ENCODE results near the gene INSIG2. TPM values are rescaled to one million over a fixed set of nuclear protein-coding genes. Genes with fewer than 3 reads are reported as not detected.

INSIG2 gene
- total RNA-seq, 1 donor from 2014 or later: 32.2 TPM

DNA sequence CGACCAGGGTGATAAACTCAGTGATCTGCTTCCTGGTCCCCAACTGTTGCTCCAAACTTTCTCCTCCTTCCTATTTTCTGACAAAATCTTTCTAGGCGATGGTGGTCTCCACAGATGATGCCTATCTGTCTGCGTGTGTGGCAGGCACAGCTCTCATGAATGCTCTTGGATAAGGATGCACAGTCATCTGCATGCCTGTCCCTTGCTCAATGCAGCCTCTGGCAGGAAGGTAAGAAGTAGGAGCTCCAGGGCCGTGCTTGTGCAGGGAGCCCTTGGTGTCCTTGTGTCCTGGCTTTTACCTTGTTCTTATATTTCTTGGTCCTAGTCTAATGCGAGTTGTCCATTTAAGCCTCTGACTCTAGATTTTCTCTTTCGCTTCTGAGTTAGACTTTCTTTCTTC is 57.5 kb downstream of the INSIG2 start:
- Mint-ChIP-seq H3K27ac (no peak overlapping the region), H3K36me3 (no peaks in the 10 kb centered on the region), H3K4me1 (peaks cover 5% of the 10 kb centered on the region), H3K9me3 (peaks cover 2% of the 10 kb centered on the region), H3K27me3 (ENCODE audit: insufficient read depth, low read depth) (no peaks in the 10 kb centered on the region), H3K4me3 (no peak overlapping the region)
- TF ChIP-seq EZH2 (IDR thresholded peaks at IDR 0.05) (no peak), EZH2phosphoT487 (IDR thresholded peaks at IDR 0.05) (no peak)
- TF ChIP-seq, protein P1, sequence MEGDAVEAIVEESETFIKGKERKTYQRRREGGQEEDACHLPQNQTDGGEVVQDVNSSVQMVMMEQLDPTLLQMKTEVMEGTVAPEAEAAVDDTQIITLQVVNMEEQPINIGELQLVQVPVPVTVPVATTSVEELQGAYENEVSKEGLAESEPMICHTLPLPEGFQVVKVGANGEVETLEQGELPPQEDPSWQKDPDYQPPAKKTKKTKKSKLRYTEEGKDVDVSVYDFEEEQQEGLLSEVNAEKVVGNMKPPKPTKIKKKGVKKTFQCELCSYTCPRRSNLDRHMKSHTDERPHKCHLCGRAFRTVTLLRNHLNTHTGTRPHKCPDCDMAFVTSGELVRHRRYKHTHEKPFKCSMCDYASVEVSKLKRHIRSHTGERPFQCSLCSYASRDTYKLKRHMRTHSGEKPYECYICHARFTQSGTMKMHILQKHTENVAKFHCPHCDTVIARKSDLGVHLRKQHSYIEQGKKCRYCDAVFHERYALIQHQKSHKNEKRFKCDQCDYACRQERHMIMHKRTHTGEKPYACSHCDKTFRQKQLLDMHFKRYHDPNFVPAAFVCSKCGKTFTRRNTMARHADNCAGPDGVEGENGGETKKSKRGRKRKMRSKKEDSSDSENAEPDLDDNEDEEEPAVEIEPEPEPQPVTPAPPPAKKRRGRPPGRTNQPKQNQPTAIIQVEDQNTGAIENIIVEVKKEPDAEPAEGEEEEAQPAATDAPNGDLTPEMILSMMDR (IDR thresholded peaks at IDR 0.05): no peak
- H3K9ac ChIP-seq: no peak overlapping the region
- no peaks in the 10 kb centered on the region for H3K79me2 ChIP-seq (ENCODE audit: low read depth)
- no peak for DNase-seq (ENCODE audit: low spot score)
- no peak overlapping the region for H2AFZ ChIP-seq (replicated peaks)
- no peaks in the 10 kb centered on the region for H3F3A ChIP-seq (ENCODE audit: low read depth)
- no peak overlapping the region for H3K27ac ChIP-seq
- no peaks in the 10 kb centered on the region for H3K9me3 ChIP-seq (ENCODE audit: low read depth)
- H3K27me3 ChIP-seq: no peaks in the 10 kb centered on the region
- no peak overlapping the region for H3K4me3 ChIP-seq
- no peaks in the 10 kb centered on the region for H4K20me1 ChIP-seq (ENCODE audit: low read depth)
- no peaks in the 10 kb centered on the region for H3K36me3 ChIP-seq
- H3K4me1 ChIP-seq: no peaks in the 10 kb centered on the region
- no peak overlapping the region for H3K4me2 ChIP-seq

DNA sequence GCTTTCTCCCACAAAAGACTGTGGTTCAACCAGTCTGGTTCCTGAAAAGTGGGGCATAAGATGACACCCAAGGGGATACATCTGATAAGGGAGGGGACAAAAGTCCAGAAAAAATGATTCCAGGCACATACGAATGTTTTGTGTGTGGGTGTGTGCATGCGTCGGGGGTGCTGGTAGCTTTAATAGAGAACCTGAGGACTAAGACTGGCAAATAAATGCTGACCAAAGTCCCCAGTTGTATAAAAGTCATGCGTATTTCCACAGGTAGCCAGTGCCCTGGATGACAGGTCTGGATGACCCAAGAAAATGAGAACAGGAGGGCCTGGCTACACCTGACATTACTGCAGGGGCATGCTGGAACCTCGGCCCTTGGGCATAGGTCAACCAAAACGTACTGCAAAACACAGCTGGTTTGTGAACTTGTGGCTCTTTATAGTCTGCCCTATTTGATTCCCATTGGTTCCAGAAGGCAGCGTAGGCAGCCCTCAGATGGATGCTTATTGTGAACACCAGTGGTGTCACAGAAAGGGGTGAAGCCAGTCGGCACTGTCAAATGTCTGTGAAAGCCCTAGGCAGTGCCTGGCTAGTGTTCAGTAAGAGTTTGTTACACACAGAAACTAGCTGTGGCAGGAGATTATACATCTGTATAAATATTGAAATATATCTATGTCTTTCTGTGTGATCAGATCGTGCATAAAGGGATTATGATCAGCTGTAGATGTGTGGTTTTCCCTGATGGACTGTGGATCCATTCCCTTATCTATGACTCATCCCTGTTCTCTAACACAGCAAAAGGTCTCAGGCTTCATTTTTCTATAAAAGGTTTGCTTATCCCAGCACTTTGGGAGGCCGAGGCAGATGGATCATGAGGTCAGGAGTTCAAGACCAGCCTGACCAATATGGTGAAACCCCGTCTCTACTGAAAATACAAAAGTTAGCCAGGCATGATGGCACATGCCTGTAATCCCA is 58.3 kb downstream of the INSIG2 start:
- no peak overlapping the region for H3K4me2 ChIP-seq
- no peak overlapping the region for H3K9ac ChIP-seq
- H2AFZ ChIP-seq (replicated peaks): no peak overlapping the region
- H3F3A ChIP-seq (ENCODE audit: low read depth): no peaks in the 10 kb centered on the region
- no peaks in the 10 kb centered on the region for H3K4me1 ChIP-seq
- H4K20me1 ChIP-seq (ENCODE audit: low read depth): no peaks in the 10 kb centered on the region
- H3K9me3 ChIP-seq (ENCODE audit: low read depth): no peaks in the 10 kb centered on the region
- DNase-seq (ENCODE audit: low spot score): no peak
- H3K79me2 ChIP-seq (ENCODE audit: low read depth): no peaks in the 10 kb centered on the region
- TF ChIP-seq, protein P1 (IDR thresholded peaks at IDR 0.05): no peak
- TF ChIP-seq EZH2phosphoT487 (IDR thresholded peaks at IDR 0.05): no peak
- no peak for TF ChIP-seq EZH2 (IDR thresholded peaks at IDR 0.05)
- no peaks in the 10 kb centered on the region for H3K27me3 Mint-ChIP-seq (ENCODE audit: insufficient read depth, low read depth)
- no peaks in the 10 kb centered on the region for H3K27me3 ChIP-seq
- H3K4me3 ChIP-seq: no peak overlapping the region
- H3K9me3 Mint-ChIP-seq: peaks cover 2% of the 10 kb centered on the region
- H3K4me1 Mint-ChIP-seq: peaks cover 5% of the 10 kb centered on the region
- no peak overlapping the region for H3K27ac Mint-ChIP-seq
- H3K36me3 ChIP-seq: no peaks in the 10 kb centered on the region
- no peak overlapping the region for H3K4me3 Mint-ChIP-seq
- no peak overlapping the region for H3K27ac ChIP-seq
- H3K36me3 Mint-ChIP-seq: no peaks in the 10 kb centered on the region

DNA sequence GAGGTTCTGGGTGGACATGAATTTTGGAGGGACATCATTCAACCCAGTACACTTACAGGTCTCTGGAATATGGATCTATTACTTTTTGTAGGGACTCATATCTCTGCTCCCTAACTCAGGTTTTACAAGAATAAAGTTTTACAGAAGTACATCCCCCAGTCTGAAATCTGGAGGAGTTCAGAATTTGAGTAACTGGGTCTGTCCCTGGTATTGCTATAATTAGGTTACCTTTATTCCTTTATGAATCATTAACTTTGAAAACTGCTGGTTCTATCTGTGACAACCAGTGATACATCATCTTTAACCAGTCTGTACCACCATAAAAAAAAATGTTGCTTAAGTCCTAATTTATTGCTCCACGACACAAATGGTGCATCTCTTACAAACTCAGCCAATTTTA is 59.9 kb downstream of the INSIG2 start:
- TF ChIP-seq, protein P1 (IDR thresholded peaks at IDR 0.05): no peak
- no peak overlapping the region for H3K4me3 ChIP-seq

More for the DNA sequence above, 59.9 kb downstream of the INSIG2 start:
- no peak overlapping the region for H2AFZ ChIP-seq (replicated peaks)
- no peaks in the 10 kb centered on the region for H3K9me3 ChIP-seq (ENCODE audit: low read depth)
- Mint-ChIP-seq H3K4me3 (no peak overlapping the region), H3K4me1 (no peaks in the 10 kb centered on the region), H3K27me3 (ENCODE audit: insufficient read depth, low read depth) (no peaks in the 10 kb centered on the region), H3K9me3 (peaks cover 2% of the 10 kb centered on the region), H3K36me3 (no peaks in the 10 kb centered on the region), H3K27ac (no peak overlapping the region)
- H3K9ac ChIP-seq: no peak overlapping the region
- H3K4me2 ChIP-seq: no peak overlapping the region
- H3K27ac ChIP-seq: no peak overlapping the region
- no peaks in the 10 kb centered on the region for H3K4me1 ChIP-seq
- H3K36me3 ChIP-seq: no peaks in the 10 kb centered on the region
- no peaks in the 10 kb centered on the region for H3K27me3 ChIP-seq
- no peak for DNase-seq (ENCODE audit: low spot score)
- no peaks in the 10 kb centered on the region for H4K20me1 ChIP-seq (ENCODE audit: low read depth)
- no peaks in the 10 kb centered on the region for H3F3A ChIP-seq (ENCODE audit: low read depth)
- H3K79me2 ChIP-seq (ENCODE audit: low read depth): no peaks in the 10 kb centered on the region

Measured in neural progenitor cell (in vitro differentiated cells).